ENCODE results near the gene HIGD2B.
A peak's percentile ranks its signal among the peaks of the same experiment; 100 is the strongest.
"Not testable (repeated sequence)": the region's sequence is repeated elsewhere in the genome, so short reads cannot be mapped to it uniquely, and the experiment has no call there.

Gene HIGD2B

GRCh38 chr15:72685925-72686794, at the start of gene HIGD2B, which contains the start of gene BBS4:
TSS of gene HIGD2B (minus strand) at chr15:72686182. CDS start at chr15:72676374, 9,808 bp downstream.
TSS of gene BBS4 (plus strand) at chr15:72686207. CDS start at chr15:72686228, 21 bp downstream.
- peak; percentile 77 to 80 for DNase-seq (ENCODE audit: low read depth in 1 of 2, low spot score in 1 of 2)

- no peak for DNase-seq (ENCODE audit: low read depth in 1 of 2, low spot score in 1 of 2)
Observed at GRCh38 chr15:72735111-72735510, 49.1 kb upstream of the HIGD2B start.

GRCh38 chr15:72733941-72734738, 48.2 kb upstream of the HIGD2B start:
- DNase-seq (ENCODE audit: low read depth in 1 of 2, low spot score in 1 of 2): no peak

- DNase-seq (ENCODE audit: low read depth in 1 of 2, low spot score in 1 of 2): no peak
Observed at GRCh38 chr15:72732516-72732915, 46.5 kb upstream of the HIGD2B start.

- no peak for DNase-seq (ENCODE audit: low read depth in 1 of 2, low spot score in 1 of 2)
Observed at GRCh38 chr15:72732086-72732485, 46.1 kb upstream of the HIGD2B start.

- DNase-seq (ENCODE audit: low read depth in 1 of 2, low spot score in 1 of 2): no peak
Observed at GRCh38 chr15:72728821-72729220, 42.8 kb upstream of the HIGD2B start.

GRCh38 chr15:72728249-72728648, 42.3 kb upstream of the HIGD2B start:
- DNase-seq (ENCODE audit: low read depth in 1 of 2, low spot score in 1 of 2): not testable (repeated sequence)

- DNase-seq (ENCODE audit: low read depth in 1 of 2, low spot score in 1 of 2): no peak
Observed at GRCh38 chr15:72727154-72727553, 41.2 kb upstream of the HIGD2B start.

GRCh38 chr15:72725851-72726250, 39.9 kb upstream of the HIGD2B start:
- DNase-seq (ENCODE audit: low read depth in 1 of 2, low spot score in 1 of 2): not testable (repeated sequence)

GRCh38 chr15:72725446-72725845, 39.5 kb upstream of the HIGD2B start:
- no peak for DNase-seq (ENCODE audit: low read depth in 1 of 2, low spot score in 1 of 2)

- DNase-seq (ENCODE audit: low read depth in 1 of 2, low spot score in 1 of 2): no peak
Observed at GRCh38 chr15:72724028-72724427, 38.0 kb upstream of the HIGD2B start.

GRCh38 chr15:72722071-72722696, 36.2 kb upstream of the HIGD2B start:
- peak; percentile 35 to 58 for DNase-seq (ENCODE audit: low read depth in 1 of 2, low spot score in 1 of 2)

GRCh38 chr15:72708551-72709303, 22.7 kb upstream of the HIGD2B start:
- not testable (repeated sequence) for DNase-seq (ENCODE audit: low read depth in 1 of 2, low spot score in 1 of 2)

- no peak for DNase-seq (ENCODE audit: low read depth in 1 of 2, low spot score in 1 of 2)
Observed at GRCh38 chr15:72706266-72706665, 20.3 kb upstream of the HIGD2B start.

- DNase-seq (ENCODE audit: low read depth in 1 of 2, low spot score in 1 of 2): no peak
Observed at GRCh38 chr15:72700076-72700475, 14.1 kb upstream of the HIGD2B start.

- no peak for DNase-seq (ENCODE audit: low read depth in 1 of 2, low spot score in 1 of 2)
Observed at GRCh38 chr15:72698938-72699337, 13.0 kb upstream of the HIGD2B start.

- no peak for DNase-seq (ENCODE audit: low read depth in 1 of 2, low spot score in 1 of 2)
Observed at GRCh38 chr15:72690938-72691337, 5.0 kb upstream of the HIGD2B start.

GRCh38 chr15:72688697-72689096, 2.7 kb upstream of the HIGD2B start:
- DNase-seq (ENCODE audit: low read depth in 1 of 2, low spot score in 1 of 2): no peak

GRCh38 chr15:72685301-72685924, 569 bp downstream of the HIGD2B start:
- DNase-seq (ENCODE audit: low read depth in 1 of 2, low spot score in 1 of 2): no peak

- DNase-seq (ENCODE audit: low read depth in 1 of 2, low spot score in 1 of 2): no peak
Observed at GRCh38 chr15:72682772-72683171, 3.2 kb downstream of the HIGD2B start.
